Measurements from ENCODE around the gene SUGP1. TPM values are rescaled to one million over a fixed set of nuclear protein-coding genes. Genes with fewer than 3 reads are reported as not detected.
"Not testable (repeated sequence)": the region's sequence is repeated elsewhere in the genome, so short reads cannot be mapped to it uniquely, and the experiment has no call there.

The SUGP1 gene
- total RNA-seq, 1 donor from 2014 or later: 44.7 TPM

DNA sequence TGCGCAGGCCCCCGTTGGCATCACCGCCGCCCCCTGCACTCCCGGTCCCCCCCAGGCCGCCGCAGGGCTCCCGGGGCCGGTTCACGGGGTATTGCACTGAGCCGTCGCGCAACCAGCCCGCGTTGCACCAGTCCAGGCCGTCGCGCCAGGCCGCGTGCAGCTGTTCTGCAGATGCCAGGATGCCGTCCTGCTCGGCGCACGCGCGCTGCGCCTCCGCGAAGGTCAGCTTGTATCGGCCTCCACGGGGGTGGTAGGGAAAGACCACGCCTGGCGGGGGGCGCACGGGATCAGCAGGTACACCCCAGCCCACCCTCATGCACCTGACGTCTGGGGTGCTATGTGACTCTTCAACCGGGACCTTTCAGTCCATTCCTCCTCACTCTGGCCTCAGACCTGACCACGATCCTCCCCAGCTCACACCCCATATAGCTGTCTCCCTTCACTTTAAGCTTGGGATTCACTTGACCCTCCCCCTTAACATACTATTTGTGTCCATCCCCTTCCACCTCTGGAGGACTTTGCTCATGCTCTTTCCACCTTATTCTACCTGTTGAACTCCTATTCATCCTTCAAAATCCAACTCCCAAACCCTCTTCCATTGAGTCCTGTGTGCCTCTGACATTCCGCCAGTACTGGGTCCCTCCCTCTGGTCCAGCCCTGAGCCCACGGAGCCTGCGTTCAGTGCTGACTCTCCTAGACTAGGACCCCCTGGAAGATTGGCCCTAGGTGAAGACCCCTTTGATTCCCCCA is 61.5 kb downstream of the SUGP1 start:
- H3K4me1 ChIP-seq: peaks cover 6% of the 10 kb centered on the region
- no peak overlapping the region for H3K4me3 ChIP-seq
- H3K36me3 ChIP-seq: no peaks in the 10 kb centered on the region
- intact Hi-C loops (cut with micrococcal nuclease): no loop called here
- no peak overlapping the region for H3K27ac ChIP-seq (replicated peaks)
- peaks cover 100% of the 10 kb centered on the region for H3K27me3 ChIP-seq (ENCODE audit: low read depth)
- peaks cover 4% of the 10 kb centered on the region for H3K9me3 ChIP-seq (replicated peaks)
- DNase-seq: no peak
- TF ChIP-seq, protein P1, sequence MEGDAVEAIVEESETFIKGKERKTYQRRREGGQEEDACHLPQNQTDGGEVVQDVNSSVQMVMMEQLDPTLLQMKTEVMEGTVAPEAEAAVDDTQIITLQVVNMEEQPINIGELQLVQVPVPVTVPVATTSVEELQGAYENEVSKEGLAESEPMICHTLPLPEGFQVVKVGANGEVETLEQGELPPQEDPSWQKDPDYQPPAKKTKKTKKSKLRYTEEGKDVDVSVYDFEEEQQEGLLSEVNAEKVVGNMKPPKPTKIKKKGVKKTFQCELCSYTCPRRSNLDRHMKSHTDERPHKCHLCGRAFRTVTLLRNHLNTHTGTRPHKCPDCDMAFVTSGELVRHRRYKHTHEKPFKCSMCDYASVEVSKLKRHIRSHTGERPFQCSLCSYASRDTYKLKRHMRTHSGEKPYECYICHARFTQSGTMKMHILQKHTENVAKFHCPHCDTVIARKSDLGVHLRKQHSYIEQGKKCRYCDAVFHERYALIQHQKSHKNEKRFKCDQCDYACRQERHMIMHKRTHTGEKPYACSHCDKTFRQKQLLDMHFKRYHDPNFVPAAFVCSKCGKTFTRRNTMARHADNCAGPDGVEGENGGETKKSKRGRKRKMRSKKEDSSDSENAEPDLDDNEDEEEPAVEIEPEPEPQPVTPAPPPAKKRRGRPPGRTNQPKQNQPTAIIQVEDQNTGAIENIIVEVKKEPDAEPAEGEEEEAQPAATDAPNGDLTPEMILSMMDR (IDR thresholded peaks at IDR 0.05; ENCODE audit: borderline replicate concordance): no peak

DNA sequence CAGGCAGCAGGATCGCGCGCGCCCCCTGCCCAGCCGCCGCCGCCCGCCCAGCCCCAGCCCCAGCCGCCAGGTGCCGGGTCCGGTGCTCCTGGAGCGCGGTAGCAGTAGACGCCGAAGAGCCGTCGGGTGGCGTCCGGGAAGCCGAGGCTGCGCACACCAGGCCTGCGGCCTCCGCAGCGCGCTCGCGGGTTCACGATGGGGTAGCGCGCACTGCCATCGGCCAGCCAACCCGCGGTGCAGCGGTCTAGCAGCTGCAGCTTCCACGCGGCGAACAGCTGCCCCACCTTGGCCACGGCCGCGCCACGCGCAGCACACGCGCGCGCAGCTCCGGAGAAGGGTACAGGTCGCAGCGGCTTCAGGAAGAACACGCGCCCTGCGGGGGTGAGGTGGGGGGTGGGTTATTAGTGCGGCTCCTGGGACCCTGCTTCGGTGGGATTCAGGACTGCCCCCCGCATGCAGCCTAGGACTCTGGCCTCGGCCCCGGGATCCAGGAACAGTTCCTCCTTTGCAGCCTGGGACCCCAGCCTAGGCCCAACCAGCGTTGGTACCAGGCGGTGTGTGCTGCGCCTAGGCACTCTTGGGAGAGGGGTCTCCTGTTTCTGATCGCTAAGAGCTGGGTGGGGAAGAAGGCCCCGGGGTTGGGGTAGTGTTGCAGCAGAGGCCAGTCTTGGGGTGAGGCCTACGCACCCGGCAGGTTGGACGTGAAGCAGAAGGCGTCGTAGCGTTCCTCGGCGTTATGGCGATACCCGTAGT is 62.3 kb downstream of the SUGP1 start:
- peaks cover 4% of the 10 kb centered on the region for H3K9me3 ChIP-seq (replicated peaks)
- H3K4me1 ChIP-seq: peaks cover 6% of the 10 kb centered on the region
- no peak for DNase-seq
- no peak overlapping the region for H3K27ac ChIP-seq (replicated peaks)
- intact Hi-C loops (cut with micrococcal nuclease): no loop called here
- TF ChIP-seq, protein P1 (IDR thresholded peaks at IDR 0.05; ENCODE audit: borderline replicate concordance): no peak
- peaks cover 100% of the 10 kb centered on the region for H3K27me3 ChIP-seq (ENCODE audit: low read depth)
- H3K4me3 ChIP-seq: no peak overlapping the region
- H3K36me3 ChIP-seq: no peaks in the 10 kb centered on the region

DNA sequence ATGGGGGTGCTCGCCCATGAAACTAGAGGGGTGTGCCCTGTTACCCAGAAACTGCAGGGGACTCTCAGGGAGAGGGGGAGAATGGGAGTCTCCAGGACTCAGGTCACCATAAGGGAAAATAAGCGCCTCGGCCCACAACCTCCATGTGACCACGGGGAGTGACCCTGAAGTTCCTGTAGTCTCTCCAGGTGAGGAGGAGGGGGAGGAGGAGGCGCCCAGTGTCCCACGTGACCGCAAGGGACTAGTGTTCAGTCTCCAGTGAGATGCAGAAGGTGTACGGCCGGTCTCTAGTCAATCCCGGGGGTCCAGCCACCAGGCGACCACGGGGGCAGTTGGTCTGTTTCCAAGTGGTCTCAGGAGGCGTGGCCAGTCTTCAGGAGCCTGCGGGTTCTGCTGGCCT is 63.2 kb downstream of the SUGP1 start:
- Histone ChIP-seq H3K4me3 (no peak overlapping the region), H3K27ac (replicated peaks) (no peak overlapping the region), H3K36me3 (no peaks in the 10 kb centered on the region), H3K27me3 (ENCODE audit: low read depth) (peaks cover 100% of the 10 kb centered on the region), H3K4me1 (peaks cover 6% of the 10 kb centered on the region), H3K9me3 (replicated peaks) (peaks cover 4% of the 10 kb centered on the region)
- intact Hi-C loops (cut with micrococcal nuclease): no loop called here
- no peak for DNase-seq
- TF ChIP-seq, protein P1 (IDR thresholded peaks at IDR 0.05; ENCODE audit: borderline replicate concordance): no peak

DNA sequence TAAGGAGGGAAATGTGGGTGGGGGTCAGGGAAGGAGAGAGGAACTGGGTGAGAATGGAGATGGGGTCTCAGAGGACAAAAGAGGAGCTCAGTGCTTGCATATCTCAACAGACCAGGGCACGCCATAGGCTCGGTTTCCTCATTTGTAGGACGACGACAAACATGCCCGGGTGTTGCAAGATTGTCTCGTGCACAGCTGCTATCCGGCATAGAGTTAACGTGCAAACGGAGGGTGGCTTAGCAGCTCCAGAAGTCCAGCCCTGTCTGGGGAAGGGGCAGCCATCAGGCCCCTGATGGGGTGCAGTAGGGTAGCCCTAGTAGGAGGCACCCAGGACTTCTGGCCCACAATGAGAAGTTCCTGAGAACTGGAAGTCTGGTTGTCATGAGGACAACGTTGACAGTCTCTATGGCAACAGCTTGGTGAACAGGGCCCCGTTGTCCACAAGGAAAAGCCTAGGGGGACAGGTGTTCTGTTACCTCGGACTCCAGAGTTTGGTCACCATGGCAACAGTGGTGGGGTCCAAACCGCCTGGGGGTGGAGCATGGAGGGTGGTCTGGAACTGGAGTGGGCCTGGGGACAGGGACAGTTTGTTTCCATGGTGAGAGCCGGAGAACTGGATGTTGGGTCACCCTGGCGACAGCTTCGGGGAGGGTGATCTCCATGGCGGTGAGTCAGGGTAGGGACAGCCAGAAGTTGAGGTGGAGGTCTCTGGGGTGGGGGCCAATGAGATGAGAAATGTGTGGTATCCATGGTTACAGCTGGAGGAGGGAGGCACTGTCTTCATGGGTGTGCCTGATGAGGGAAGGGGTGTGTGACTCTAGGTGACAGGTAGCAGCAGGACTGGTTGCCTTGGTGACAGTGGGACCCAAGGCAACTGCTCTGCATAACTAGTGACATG is 64.0 kb downstream of the SUGP1 start:
- no peak overlapping the region for H3K27ac ChIP-seq (replicated peaks)
- intact Hi-C loops (cut with micrococcal nuclease): no loop called here
- DNase-seq: no peak
- no peak overlapping the region for H3K4me3 ChIP-seq
- peaks cover 2% of the 10 kb centered on the region for H3K4me1 ChIP-seq
- TF ChIP-seq, protein P1 (IDR thresholded peaks at IDR 0.05; ENCODE audit: borderline replicate concordance): no peak
- H3K36me3 ChIP-seq: no peaks in the 10 kb centered on the region
- H3K27me3 ChIP-seq (ENCODE audit: low read depth): peaks cover 100% of the 10 kb centered on the region
- H3K9me3 ChIP-seq (replicated peaks): peaks cover 4% of the 10 kb centered on the region

DNA sequence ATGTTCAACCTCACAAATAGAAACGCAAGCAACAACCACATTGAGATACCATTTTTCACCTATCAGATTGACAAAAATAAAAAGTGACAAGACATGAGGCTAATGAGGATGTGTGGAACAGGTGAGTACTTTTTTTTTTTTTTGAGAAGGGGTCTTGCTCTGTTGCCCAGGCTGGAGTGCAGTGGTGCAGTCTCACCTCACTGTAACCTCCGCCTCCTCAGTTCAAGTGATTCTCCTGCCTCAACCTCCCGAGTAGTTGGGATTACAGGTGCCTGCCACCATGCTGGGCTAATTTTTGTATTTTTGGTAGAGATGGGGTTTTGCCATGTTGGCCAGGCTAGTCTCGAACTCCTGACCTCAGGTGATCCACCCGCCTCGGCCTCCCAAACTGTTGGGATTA is 66.9 kb downstream of the SUGP1 start:
- peaks cover 97% of the 10 kb centered on the region for H3K27me3 ChIP-seq (ENCODE audit: low read depth)
- H3K9me3 ChIP-seq (replicated peaks); H3K4me3 ChIP-seq; H3K36me3 ChIP-seq; H3K4me1 ChIP-seq; DNase-seq; H3K27ac ChIP-seq (replicated peaks); intact Hi-C loops (cut with micrococcal nuclease): not testable (repeated sequence)
